HG03066 (cell line): ENCODE measurements around the gene CERS2.

Experiments
- ATAC-seq: cut with Tn5 transposase; IDR thresholded peaks from one replicate; pipeline ENCODE4 v1.9.1; 2021; ENCODE audit warnings: low read depth; ENCODE audit not compliant: unreplicated experiment

CERS2 gene

DNA sequence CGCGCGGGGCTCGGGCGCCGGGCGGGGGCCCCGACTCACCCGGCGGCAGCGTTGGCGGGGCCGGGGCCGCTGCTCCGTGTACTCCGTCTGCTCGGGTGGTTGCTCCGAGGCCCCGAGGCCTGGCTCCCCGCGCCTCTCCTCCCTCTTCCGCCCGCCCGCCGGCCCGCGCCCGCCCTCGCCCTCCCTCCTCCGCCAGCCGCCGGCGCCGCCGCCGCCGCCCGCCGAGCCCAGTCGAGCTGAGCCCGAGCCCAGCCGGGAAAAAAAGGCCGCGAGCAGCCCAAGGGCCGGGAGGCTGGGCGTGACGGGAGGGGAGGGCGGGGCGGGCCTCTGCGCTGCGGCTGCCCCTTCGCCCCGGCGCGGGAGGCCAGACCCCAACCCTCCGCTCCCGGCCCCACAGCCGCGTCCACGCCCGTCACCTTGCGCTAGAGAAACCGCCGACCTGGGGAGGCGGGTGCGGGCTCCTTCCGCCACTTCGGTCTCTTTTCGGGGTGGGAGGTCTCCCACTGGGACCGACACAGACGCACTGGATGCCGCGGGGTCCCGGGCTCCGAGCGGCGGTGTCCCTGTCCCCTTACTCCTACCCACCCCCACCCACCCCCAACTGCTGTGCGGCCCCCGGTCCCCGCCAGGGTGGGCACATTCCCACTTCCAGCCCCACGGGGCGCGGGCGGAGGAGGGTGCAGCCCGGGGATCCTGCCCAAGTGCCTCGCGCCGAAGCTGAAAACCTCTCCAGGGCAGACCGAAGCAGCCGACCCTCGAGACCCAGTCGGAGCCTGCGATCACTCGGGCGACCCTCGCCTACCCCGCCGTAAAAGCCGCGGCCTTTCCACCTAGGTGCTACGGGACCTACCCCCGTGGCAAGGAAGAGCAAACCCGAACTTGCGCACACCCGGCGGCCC is at the start of gene CERS2:
CERS2 (minus strand) TSS at position 256 of the 899 bp plus-strand sequence. CDS start 5,745 bp downstream, outside the sequence.
- no peak for ATAC-seq

DNA sequence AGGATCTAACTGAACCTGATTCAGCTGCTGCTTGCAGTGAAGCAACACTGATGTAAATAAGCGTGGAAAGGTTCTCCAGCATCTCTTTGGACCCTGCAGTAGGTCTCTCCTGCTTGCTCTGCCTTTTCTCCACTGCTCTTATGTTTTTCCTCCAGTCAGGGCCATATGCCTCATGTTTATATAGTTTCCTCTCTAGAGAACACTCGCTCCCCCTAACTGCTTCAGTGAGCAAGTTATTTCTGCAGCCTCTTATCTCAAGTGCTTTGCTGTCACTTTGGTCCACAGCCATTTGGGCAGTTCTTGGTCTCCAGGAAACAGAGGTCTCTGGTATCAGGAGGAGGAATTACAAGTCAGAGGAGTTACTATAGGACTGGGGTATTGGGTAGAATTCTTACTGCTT is 38.9 kb upstream of the CERS2 start:
- no peak for ATAC-seq

- no peak for ATAC-seq
Observed at GRCh38 chr1:151012684-151013471, 38.2 kb upstream of the CERS2 start.

GRCh38 chr1:151011154-151011850 is 36.7 kb upstream of the CERS2 start:
- ATAC-seq, result no peak

DNA sequence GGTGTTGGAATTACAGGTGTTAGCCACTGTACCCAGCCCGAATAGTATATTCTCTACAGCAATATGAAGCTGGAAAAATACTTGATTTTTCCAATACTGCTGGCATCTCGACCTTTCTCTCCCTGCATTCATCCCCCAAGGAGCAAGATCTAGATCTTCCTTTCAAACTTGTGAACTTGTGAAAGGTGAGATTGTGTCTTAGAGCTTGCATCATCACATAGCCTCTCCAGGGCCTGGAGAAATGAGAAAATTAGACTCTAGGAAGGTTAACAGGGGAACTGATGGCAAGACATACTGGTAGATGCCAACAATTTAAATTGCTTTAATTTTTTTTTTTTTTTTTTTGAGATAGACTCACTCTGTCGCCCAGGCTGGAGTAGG is 35.7 kb upstream of the CERS2 start:
- no peak for ATAC-seq

- no peak for ATAC-seq
Observed at GRCh38 chr1:151009674-151010345, 35.2 kb upstream of the CERS2 start.

DNA sequence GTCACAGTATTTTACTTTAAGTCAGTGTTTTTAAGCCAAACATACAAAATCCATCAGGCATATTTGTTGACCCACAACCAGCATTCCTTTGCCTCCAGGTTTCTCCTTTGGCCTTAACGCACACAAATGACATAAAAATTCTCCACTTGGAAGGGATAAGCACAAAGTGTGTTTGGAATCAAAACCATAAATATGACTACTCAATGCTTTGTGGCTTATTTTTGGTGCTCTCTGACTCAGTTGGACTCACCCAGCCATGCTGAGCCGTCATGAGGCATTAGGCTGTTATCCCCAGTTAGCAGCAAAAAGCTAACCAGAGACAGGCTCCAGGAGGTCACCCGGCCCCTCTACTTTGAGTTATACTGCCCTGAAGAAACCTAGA is 34.6 kb upstream of the CERS2 start:
- ATAC-seq, result no peak

DNA sequence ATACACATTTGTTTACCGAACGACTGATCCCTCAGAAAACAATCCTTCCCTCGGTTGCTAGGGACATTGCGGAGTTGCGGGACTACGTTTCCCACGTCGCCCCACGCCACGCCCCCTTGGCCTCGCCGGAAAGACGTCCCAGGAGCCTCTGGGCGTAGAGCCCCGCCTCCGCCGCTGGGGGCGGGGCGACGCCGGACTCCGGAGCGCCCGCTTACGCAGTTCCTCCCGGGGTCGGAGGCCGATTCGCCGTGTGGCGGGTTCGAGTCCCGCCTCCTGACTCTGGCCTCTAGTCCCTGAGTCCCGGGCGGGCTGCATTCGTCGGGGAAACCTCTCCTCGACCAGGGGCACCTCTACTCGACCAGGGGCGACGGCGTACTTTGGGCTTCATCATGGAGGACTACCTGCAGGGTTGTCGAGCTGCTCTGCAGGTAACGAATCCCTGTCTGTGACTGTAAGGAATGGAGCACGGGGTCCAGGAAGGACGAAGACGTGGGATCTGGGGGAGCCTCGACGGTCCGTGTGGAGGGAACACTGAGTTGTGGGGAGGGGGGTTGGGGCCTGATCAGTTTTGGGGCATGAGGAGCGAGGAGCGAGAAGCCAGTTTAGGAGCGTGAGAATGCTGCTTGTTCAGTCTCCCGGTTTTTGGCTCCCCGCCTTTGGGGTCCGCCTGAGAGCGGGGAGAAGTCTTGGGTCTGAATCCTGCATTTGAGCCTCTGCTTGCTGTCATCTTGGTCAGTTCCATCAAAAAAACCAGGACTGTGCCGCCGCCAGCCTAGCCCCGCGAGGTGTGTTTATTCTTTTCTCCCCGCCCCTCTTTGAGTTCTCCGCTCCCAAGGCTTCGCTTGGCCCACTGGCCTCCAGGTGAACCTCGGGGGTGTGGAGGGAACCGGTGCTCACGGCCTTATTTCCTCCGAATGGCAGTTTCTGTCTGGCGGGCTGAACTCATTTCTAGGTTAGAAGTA is 33.9 kb upstream of the CERS2 start, which contains the start of gene PRUNE1:
PRUNE1 (plus strand) TSS at position 206 of the 962 bp plus-strand sequence; CDS start at position 390, 184 bp downstream.
- ATAC-seq, result peak; percentile 59

DNA sequence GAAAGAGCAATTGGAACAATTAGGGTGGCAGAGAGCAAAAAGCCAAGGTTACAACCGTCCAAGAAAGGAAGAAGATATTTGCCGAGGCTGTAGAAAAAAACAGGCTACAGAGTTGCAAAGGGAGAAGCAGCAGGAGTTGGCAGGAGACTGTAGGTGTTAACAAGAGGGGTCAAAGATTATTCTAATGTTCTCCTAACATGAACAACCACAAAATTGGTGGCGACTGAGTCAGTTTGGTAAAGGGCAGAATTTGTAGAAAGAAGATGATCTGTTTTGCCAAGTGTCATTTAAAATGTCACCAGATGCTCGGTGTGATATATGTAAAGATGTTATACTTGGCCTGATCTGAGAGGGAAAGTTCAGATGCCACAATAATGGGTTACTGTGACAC is 33.2 kb upstream of the CERS2 start:
- no peak for ATAC-seq

DNA sequence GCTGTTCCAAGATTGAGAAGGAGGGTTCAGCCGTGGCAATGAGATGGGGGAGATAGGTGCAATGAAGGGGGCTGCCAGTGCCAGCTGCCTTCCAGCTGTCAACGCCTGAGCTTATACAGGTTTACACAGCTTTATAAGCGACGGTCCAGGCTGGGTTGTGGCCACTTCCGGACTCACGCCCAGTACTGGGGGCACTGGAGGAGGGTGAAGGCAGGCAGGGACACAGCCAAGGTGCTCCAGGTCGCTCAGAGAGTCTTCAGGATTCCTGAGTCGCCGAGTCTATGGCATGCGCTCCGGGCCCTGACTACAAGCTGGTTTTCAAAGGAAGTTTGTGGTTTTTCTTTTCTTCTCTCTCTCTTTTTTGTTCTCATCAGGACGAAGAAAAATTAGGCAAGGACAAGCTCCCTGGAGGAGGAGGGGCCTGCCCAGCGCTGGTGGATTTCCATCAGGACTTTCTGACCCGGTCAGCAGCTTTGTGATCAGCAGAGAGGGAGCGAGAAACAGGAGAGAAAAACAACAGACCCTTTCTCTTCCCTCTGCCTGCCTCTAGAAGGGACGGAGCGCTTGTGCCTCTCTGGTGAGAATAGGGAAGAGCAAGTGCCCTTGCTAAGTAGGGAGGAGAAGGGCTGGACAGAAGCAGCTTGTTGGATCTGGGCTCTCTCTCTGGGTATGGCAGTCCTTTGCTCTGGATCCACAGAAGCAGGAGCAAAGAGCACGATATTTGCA is 31.9 kb upstream of the CERS2 start, which contains the start of gene MINDY1:
MINDY1 (minus strand) TSS at position 576 of the 726 bp plus-strand sequence. CDS start 4,285 bp downstream, outside the sequence.
- peak; percentile 46 for ATAC-seq

DNA sequence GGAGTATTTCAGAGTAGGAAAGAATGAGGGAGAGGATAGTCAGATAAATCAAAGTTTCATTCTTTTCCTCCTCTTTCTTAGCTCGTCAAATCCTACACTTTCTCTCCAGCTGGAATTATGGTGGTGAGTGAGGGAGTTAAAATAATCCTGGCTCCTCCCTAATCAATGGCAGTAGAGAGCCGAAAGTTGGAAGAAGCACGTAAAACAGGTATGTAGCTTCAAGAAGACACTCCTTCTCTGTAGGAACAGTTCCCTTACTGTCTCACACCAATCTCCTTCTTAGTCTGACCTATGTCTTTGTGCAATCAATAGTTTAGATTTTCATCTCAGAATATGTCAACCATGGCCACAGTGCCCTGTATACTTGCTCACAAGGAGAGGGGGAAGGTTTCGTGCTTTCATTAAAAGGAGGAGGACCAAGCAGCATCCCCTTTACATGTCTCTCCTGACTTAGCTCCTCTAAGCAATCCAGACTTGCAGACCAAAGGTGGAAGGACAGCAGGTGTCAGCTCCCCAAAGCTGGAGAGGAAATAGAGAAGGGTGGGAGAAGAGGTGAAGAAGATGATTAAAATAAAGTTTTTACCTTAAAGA is 31.2 kb upstream of the CERS2 start:
- no peak for ATAC-seq

- ATAC-seq, result no peak
Observed at GRCh38 chr1:151003180-151003579, 28.5 kb upstream of the CERS2 start.

DNA sequence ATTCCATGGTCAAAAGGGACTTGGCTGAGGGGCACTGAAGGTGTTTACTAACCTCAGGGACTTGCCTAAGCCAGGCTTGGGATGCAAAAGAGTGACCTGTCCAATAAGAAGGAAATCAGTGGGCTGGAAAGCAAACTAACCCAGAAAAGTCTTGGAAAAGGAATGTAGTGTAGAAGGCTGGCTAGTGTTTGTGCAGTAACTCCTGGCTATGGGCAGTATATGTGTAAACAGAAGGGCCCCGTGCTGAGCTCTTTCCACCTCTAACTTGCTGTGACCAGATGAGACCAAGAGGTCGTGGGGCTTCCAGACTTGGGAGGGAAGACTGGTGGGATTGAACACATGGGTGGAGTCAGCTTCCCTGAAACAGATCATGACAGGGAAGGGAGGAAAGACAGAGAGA is 28.0 kb upstream of the CERS2 start:
- ATAC-seq, result no peak

GRCh38 chr1:151002051-151002450 is 27.4 kb upstream of the CERS2 start:
- ATAC-seq, result no peak

DNA sequence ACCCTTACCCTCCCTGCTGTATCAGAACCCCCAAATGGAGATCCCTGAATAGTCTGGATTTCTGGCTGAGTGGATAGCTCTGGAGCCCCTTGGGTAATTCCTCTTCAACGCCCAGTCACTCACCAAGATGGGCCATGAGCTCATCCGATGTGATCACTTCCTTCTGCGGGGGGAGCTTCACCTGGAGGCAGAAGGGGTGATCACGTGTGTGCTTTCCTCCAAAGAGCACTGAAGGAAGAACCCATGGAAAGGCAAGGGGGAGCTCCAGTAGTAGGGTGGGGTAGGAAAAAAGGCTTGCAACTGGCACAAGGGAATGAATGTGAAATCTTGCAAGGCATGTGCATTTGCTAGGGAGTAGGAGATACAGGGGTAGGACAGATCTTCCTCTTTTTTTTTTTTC is 27.0 kb upstream of the CERS2 start:
- ATAC-seq, result no peak

GRCh38 chr1:151000408-151000807 is 25.8 kb upstream of the CERS2 start:
- ATAC-seq, result no peak

DNA sequence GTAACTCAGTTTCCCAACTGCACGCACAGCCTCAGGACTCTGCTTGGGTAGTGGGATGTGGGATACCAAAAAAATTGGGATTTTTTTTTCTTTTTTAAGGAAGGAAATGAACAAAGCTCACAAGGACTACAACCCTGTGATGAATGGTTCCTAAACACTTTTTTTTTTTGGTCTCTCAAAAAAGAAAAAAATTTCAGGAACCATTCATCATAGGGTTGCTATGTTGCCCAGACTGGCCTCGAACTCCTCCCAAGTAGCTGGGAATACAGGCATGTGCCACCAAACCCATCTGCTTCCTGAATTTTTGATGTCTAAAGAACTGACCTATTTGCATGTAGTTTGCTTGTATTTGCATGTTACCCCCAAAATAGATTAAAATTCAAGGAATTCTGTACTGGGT is 25.3 kb upstream of the CERS2 start:
- ATAC-seq, result no peak

- ATAC-seq, result no peak
Observed at GRCh38 chr1:150999051-150999674, 24.5 kb upstream of the CERS2 start.
